Mammary epithelial cell (primary cell): ENCODE measurements around the gene HOXA7.

Source experiments
- EZH2 ChIP-seq: IDR thresholded peaks from 2 replicates; pipeline ENCODE4 v1.6.1; 2012; ENCODE audit warnings: low read length, inconsistent platforms, borderline replicate concordance
- TF ChIP-seq, protein P1 (sequence below), 2 donors: IDR thresholded peaks in 1 of 2; conservative IDR thresholded peaks in 1 of 2; 2 replicates each; pipeline ENCODE4 v1.5.1; 2011 to 2012; ENCODE audit warnings: inconsistent platforms in 2 of 2, low read length in 2 of 2, mild to moderate bottlenecking in 2 of 2, control low read depth in 1 of 2, low read depth in 1 of 2; ENCODE audit not compliant: insufficient read depth in 1 of 2; ENCODE audit errors: extremely low read depth in 1 of 2

DNA sequence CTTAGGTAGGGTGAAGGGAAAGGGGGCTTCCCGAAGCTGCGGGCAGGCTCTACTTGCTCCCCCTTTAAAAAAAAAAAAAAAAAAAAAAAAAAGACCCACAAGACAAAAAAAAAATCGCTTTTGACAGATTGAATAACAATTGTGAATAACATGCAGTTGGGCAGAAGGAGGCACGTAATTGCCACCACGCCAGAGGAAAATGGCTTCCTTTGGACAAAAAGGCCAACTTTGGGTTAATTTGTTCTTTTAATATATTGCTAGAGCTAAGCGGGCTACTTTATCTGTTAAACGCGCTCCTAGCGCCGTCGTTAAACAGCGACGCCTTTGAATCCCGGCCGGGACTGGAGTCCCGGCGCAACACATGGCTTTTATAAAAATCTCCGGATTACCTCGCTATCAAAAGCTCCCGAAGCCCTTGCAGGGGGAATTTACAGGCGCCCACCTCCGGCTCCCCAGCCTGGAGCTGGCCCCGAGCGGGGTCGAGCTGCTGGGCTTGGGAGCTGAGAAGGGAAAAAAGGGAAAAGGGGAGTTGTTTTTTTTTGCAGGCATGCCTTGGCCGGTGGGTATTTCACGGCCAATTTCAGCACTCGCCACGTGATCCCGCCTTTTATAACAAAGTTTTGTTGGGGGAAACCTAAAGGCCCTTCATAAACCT is 27.3 kb upstream of the HOXA7 start:
- TF ChIP-seq EZH2 = no peak
- TF ChIP-seq, protein P1, sequence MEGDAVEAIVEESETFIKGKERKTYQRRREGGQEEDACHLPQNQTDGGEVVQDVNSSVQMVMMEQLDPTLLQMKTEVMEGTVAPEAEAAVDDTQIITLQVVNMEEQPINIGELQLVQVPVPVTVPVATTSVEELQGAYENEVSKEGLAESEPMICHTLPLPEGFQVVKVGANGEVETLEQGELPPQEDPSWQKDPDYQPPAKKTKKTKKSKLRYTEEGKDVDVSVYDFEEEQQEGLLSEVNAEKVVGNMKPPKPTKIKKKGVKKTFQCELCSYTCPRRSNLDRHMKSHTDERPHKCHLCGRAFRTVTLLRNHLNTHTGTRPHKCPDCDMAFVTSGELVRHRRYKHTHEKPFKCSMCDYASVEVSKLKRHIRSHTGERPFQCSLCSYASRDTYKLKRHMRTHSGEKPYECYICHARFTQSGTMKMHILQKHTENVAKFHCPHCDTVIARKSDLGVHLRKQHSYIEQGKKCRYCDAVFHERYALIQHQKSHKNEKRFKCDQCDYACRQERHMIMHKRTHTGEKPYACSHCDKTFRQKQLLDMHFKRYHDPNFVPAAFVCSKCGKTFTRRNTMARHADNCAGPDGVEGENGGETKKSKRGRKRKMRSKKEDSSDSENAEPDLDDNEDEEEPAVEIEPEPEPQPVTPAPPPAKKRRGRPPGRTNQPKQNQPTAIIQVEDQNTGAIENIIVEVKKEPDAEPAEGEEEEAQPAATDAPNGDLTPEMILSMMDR (conservative IDR thresholded peaks at IDR 0.05 in 1 of 2, IDR thresholded peaks at IDR 0.05 in 1 of 2; ENCODE audit: extremely low read depth in 1 of 2, insufficient read depth in 1 of 2, low read depth in 1 of 2, low read length in 2 of 2) = no peak
